HepG2 (cell line): ENCODE data around the gene CIAPIN1. TPM values are rescaled to one million over a fixed set of nuclear protein-coding genes. Genes with fewer than 3 reads are reported as not detected.

Experiments used
- BORCS8-MEF2B ChIP-seq: sonication (generic); formaldehyde crosslinking; IDR thresholded peaks from 2 replicates; pipeline ENCODE4 v1.8.0; 2022; ENCODE audit warnings: mild to moderate bottlenecking, missing genetic modification reagents
- CHD2 ChIP-seq: IDR thresholded peaks from 2 replicates; pipeline ENCODE4 v1.6.1; 2011; ENCODE audit warnings: low read depth, low read length, improper control_type of control experiment
- ETV6 ChIP-seq: sonication (generic); formaldehyde crosslinking; conservative IDR thresholded peaks from 2 replicates; pipeline ENCODE4 v1.4.0; 2020; ENCODE audit warnings: missing genetic modification reagents
- FOXM1 ChIP-seq: sonication (generic); formaldehyde crosslinking; IDR thresholded peaks from 2 replicates; pipeline ENCODE4 v1.5.0; 2020; ENCODE audit warnings: missing genetic modification reagents
- GTF2F1 ChIP-seq: fragments of 150-350 bp; IDR thresholded peaks from 2 replicates; pipeline ENCODE4 v1.6.1; 2014; ENCODE audit warnings: low read length
- PAWR ChIP-seq: sonication (generic); formaldehyde crosslinking; IDR thresholded peaks from 2 replicates; pipeline ENCODE4 v1.4.0; 2020; ENCODE audit warnings: missing genetic modification reagents, mild to moderate bottlenecking, borderline replicate concordance
- POLR2G ChIP-seq: fragments of 200-400 bp; formaldehyde crosslinking; IDR thresholded peaks from 2 replicates; pipeline ENCODE4 v1.6.1; 2018; ENCODE audit warnings: mild to moderate bottlenecking, low read depth, low read length, moderate library complexity
- SIX4 ChIP-seq: sonication (generic); formaldehyde crosslinking; IDR thresholded peaks from 2 replicates; pipeline ENCODE4 v1.4.0; 2020; ENCODE audit warnings: missing genetic modification reagents
- ZNF136 ChIP-seq: sonication (generic); formaldehyde crosslinking; IDR thresholded peaks from 2 replicates; pipeline ENCODE4 v1.8.1; 2022; ENCODE audit warnings: low read depth, mild to moderate bottlenecking, moderate library complexity, missing genetic modification reagents
- ZNF800 ChIP-seq: sonication (generic); formaldehyde crosslinking; IDR thresholded peaks from 2 replicates; pipeline ENCODE4 v1.4.0; 2020; ENCODE audit warnings: missing genetic modification reagents
- polyA plus RNA-seq, 8 experiments: library from polyadenylated mRNA; depleted of rRNA in 3 of 8; stranded (reverse) in 7 of 8; unstranded in 1 of 8; fragments of >200 nt; fragmentation: Illumina TruSeq in 4 of 8; extraction: Trizol in 4 of 8; gene quantifications; 2 replicates each; pipeline versions ENCODE4 v1.2.1 to v1.2.3, GENCODE V29; 2011 to 2016; ENCODE audit warnings: low read depth in 4 of 8, missing spikeins in 1 of 8, mixed read lengths in 1 of 8; ENCODE audit not compliant: insufficient read depth in 1 of 8
- total RNA-seq, 5 experiments: library from RNA; depleted of rRNA; stranded (reverse); fragments of >200 nt; fragmentation: Illumina TruSeq; extraction: Trizol; gene quantifications; 2 replicates each; pipeline ENCODE4 v1.2.3, GENCODE V29; 2016; ENCODE audit warnings: low read depth in 1 of 5
- TF ChIP-seq, protein P1 (sequence below): sonication (generic); formaldehyde crosslinking; IDR thresholded peaks from 2 replicates; pipeline ENCODE4 v1.5.0; 2020; ENCODE audit warnings: mild to moderate bottlenecking, missing genetic modification reagents, borderline replicate concordance
- TF ChIP-seq, protein P2 (sequence below): sonication (generic); formaldehyde crosslinking; IDR thresholded peaks from 2 replicates; pipeline ENCODE4 v1.5.1; 2020; ENCODE audit warnings: mild to moderate bottlenecking, missing genetic modification reagents
- TF ChIP-seq, protein P3 (sequence below): sonication (generic); formaldehyde crosslinking; IDR thresholded peaks from 2 replicates; pipeline ENCODE4 v1.5.1; 2020; ENCODE audit warnings: missing genetic modification reagents, mild to moderate bottlenecking, borderline replicate concordance

The CIAPIN1 gene
- total and polyA plus RNA-seq, 2 of the 13 experiments (the other 11 are each of a cell fraction or from before 2014, with no cell fraction given), result 69.3 to 89.7 TPM

GRCh38 chr16:57485916-57486857 lies 39.0 kb upstream of the CIAPIN1 start, which contains the start of gene DOK4 (continued):
- TF ChIP-seq, protein P1, sequence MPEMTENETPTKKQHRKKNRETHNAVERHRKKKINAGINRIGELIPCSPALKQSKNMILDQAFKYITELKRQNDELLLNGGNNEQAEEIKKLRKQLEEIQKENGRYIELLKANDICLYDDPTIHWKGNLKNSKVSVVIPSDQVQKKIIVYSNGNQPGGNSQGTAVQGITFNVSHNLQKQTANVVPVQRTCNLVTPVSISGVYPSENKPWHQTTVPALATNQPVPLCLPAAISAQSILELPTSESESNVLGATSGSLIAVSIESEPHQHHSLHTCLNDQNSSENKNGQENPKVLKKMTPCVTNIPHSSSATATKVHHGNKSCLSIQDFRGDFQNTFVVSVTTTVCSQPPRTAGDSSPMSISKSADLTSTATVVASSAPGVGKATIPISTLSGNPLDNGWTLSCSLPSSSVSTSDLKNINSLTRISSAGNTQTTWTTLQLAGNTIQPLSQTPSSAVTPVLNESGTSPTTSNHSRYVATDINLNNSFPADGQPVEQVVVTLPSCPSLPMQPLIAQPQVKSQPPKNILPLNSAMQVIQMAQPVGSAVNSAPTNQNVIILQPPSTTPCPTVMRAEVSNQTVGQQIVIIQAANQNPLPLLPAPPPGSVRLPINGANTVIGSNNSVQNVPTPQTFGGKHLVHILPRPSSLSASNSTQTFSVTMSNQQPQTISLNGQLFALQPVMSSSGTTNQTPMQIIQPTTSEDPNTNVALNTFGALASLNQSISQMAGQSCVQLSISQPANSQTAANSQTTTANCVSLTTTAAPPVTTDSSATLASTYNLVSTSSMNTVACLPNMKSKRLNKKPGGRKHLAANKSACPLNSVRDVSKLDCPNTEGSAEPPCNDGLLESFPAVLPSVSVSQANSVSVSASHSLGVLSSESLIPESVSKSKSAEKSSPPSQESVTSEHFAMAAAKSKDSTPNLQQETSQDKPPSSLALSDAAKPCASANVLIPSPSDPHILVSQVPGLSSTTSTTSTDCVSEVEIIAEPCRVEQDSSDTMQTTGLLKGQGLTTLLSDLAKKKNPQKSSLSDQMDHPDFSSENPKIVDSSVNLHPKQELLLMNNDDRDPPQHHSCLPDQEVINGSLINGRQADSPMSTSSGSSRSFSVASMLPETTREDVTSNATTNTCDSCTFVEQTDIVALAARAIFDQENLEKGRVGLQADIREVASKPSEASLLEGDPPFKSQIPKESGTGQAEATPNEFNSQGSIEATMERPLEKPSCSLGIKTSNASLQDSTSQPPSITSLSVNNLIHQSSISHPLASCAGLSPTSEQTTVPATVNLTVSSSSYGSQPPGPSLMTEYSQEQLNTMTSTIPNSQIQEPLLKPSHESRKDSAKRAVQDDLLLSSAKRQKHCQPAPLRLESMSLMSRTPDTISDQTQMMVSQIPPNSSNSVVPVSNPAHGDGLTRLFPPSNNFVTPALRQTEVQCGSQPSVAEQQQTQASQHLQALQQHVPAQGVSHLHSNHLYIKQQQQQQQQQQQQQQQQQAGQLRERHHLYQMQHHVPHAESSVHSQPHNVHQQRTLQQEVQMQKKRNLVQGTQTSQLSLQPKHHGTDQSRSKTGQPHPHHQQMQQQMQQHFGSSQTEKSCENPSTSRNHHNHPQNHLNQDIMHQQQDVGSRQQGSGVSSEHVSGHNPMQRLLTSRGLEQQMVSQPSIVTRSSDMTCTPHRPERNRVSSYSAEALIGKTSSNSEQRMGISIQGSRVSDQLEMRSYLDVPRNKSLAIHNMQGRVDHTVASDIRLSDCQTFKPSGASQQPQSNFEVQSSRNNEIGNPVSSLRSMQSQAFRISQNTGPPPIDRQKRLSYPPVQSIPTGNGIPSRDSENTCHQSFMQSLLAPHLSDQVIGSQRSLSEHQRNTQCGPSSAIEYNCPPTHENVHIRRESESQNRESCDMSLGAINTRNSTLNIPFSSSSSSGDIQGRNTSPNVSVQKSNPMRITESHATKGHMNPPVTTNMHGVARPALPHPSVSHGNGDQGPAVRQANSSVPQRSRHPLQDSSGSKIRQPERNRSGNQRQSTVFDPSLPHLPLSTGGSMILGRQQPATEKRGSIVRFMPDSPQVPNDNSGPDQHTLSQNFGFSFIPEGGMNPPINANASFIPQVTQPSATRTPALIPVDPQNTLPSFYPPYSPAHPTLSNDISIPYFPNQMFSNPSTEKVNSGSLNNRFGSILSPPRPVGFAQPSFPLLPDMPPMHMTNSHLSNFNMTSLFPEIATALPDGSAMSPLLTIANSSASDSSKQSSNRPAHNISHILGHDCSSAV, result no peak
- TF ChIP-seq, protein P2, sequence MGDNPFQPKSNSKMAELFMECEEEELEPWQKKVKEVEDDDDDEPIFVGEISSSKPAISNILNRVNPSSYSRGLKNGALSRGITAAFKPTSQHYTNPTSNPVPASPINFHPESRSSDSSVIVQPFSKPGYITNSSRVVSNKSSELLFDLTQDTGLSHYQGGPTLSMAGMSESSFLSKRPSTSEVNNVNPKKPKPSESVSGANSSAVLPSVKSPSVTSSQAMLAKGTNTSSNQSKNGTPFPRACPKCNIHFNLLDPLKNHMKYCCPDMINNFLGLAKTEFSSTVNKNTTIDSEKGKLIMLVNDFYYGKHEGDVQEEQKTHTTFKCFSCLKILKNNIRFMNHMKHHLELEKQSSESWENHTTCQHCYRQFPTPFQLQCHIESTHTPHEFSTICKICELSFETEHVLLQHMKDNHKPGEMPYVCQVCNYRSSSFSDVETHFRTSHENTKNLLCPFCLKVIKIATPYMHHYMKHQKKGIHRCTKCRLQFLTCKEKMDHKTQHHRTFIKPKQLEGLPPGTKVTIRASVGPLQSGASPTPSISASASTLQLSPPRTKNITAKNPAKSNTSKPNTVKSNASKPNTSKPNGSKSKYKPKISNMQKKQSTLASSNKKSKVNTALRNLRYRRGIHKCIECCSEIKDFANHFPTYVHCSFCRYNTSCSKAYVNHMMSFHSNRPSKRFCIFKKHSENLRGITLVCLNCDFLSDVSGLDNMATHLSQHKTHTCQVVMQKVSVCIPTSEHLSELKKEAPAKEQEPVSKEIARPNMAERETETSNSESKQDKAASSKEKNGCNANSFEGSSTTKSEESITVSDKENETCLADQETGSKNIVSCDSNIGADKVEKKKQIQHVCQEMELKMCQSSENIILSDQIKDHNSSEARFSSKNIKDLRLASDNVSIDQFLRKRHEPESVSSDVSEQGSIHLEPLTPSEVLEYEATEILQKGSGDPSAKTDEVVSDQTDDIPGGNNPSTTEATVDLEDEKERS (CRISPR knock-in tag), result 0 out of 2 replicates have a peak, but pooled peaks have one; percentile 34
- TF ChIP-seq CHD2, result 0 out of 2 replicates have a peak, but pooled peaks have one; percentile 38
- TF ChIP-seq ZNF136, result 0 out of 2 replicates have a peak, but pooled peaks have one; percentile 30
- no peak for TF ChIP-seq GTF2F1
- TF ChIP-seq SIX4 (CRISPR knock-in tag), result no peak
- TF ChIP-seq FOXM1 (CRISPR knock-in tag), result no peak
- TF ChIP-seq, protein P3, sequence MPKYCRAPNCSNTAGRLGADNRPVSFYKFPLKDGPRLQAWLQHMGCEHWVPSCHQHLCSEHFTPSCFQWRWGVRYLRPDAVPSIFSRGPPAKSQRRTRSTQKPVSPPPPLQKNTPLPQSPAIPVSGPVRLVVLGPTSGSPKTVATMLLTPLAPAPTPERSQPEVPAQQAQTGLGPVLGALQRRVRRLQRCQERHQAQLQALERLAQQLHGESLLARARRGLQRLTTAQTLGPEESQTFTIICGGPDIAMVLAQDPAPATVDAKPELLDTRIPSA (CRISPR knock-in tag), result 0 out of 2 replicates have a peak, but pooled peaks have one; percentile 50
- TF ChIP-seq ZNF800 (CRISPR knock-in tag), result no peak
- TF ChIP-seq POLR2G, result no peak
- no peak; the same call in 1 of the 2 replicates for TF ChIP-seq ETV6 (CRISPR knock-in tag)
- no peak for TF ChIP-seq PAWR (CRISPR knock-in tag)
- TF ChIP-seq BORCS8-MEF2B (CRISPR knock-in tag), result no peak
